A549 (cell line): ENCODE measurements around the gene TRAPPC2L. TPM values are rescaled to one million over a fixed set of nuclear protein-coding genes. Genes with fewer than 3 reads are reported as not detected.

Source experiments
- ATAC-seq, 2 experiments: fragments of 200-7000 bp in 1 of 2; fragments of >200 bp in 1 of 2; cut with Nextera tagmentation in 1 of 2; cut with Tn5 transposase in 1 of 2; 3 replicates each; pipeline versions ENCODE4 v1.8.0 to v1.9.1; 2018 to 2020; ENCODE audit warnings: mild to moderate bottlenecking in 1 of 2, moderate library complexity in 1 of 2
- CTCF ChIA-PET: fragments of 300-600 bp; sonication (Branson Sonifier 250); formaldehyde crosslinking; extraction: SDS; loops from one replicate; lab custom pipeline; 2021; ENCODE audit warnings: antibody characterized with exemption, inconsistent platforms; lab: Yijun Ruan, JAX
- POLR2A ChIA-PET: fragments of 350-600 bp; formaldehyde crosslinking; extraction: SDS; loops from one replicate; lab custom pipeline; 2021; ENCODE audit warnings: antibody characterized with exemption, inconsistent platforms; lab: Yijun Ruan, JAX
- DNase-seq, 2 experiments: peaks; one replicate each; pipeline versions ENCODE4 v3.0.0 to v3.0.0-alpha.2; 2011 to 2016; ENCODE audit warnings: low read depth in 1 of 2, low spot score in 1 of 2
- FAIRE-seq: peaks from 2 replicates; lab custom pipeline; 2011; peaks lifted over from hg19 to GRCh38; lab: Jason Lieb, UNC
- H3K27ac ChIP-seq, 2 experiments: fragments of >200 bp; sonication (Bioruptor Twin); formaldehyde crosslinking; 3 replicates each; pipeline ENCODE4 v1.5.1; 2016 to 2017
- H3K4me1 ChIP-seq: fragments of >200 bp; sonication (Bioruptor Twin); formaldehyde crosslinking; 3 replicates; pipeline ENCODE4 v1.6.1; 2016
- H3K4me2 ChIP-seq: fragments of >200 bp; sonication (Bioruptor Twin); formaldehyde crosslinking; 3 replicates; pipeline ENCODE4 v1.6.1; 2016
- H3K4me3 ChIP-seq: fragments of >200 bp; sonication (Bioruptor Twin); formaldehyde crosslinking; 3 replicates; pipeline ENCODE4 v1.5.1; 2016
- H3K9me3 ChIP-seq: fragments of >200 bp; sonication (Bioruptor Twin); formaldehyde crosslinking; 3 replicates; pipeline ENCODE4 v1.6.1; 2016
- CEBPB ChIP-seq, 2 experiments: fragments of >200 bp in 1 of 2; sonication (Bioruptor Twin) in 1 of 2; formaldehyde crosslinking in 1 of 2; IDR thresholded peaks; 2 replicates each; pipeline ENCODE4 v1.6.1; 2012 to 2016
- CHD2 ChIP-seq: fragments of 150-350 bp; IDR thresholded peaks from 2 replicates; pipeline ENCODE4 v1.6.1; 2014; ENCODE audit warnings: low read length; ENCODE audit not compliant: partially characterized antibody
- EHF ChIP-seq: fragments of 250-450 bp; sonication (Bioruptor Pico); IDR thresholded peaks from 2 replicates; pipeline ENCODE4 v1.5.0; 2020; ENCODE audit warnings: mild to moderate bottlenecking
- EHMT2 ChIP-seq: fragments of 200-600 bp; sonication (generic); IDR thresholded peaks from 2 replicates; pipeline ENCODE4 v1.6.1; 2016; ENCODE audit warnings: antibody characterized with exemption, low read depth, mild to moderate bottlenecking, moderate library complexity
- FOSL2 ChIP-seq, 2 experiments: fragments of 450-650 bp in 1 of 2; fragments of >200 bp in 1 of 2; sonication (Bioruptor Twin) in 1 of 2; formaldehyde crosslinking; IDR thresholded peaks; 2 replicates each; pipeline versions ENCODE4 v1.5.0 to v1.6.1; 2016 to 2020; ENCODE audit warnings: mild to moderate bottlenecking in 1 of 2, moderate library complexity in 1 of 2
- HEYL ChIP-seq: fragments of 250-450 bp; sonication (Bioruptor Pico); IDR thresholded peaks from 2 replicates; pipeline ENCODE4 v1.8.0; 2021; ENCODE audit warnings: mild to moderate bottlenecking, moderate library complexity
- HOXB13 ChIP-seq: fragments of 250-450 bp; sonication (Bioruptor Pico); IDR thresholded peaks from 2 replicates; pipeline ENCODE4 v1.5.0; 2020; ENCODE audit warnings: low read depth, mild to moderate bottlenecking, moderate library complexity
- HOXB5 ChIP-seq: fragments of 250-450 bp; sonication (Bioruptor Pico); IDR thresholded peaks from 2 replicates; pipeline ENCODE4 v1.5.0; 2020; ENCODE audit warnings: mild to moderate bottlenecking, moderate library complexity
- JUNB ChIP-seq: fragments of >200 bp; sonication (Bioruptor Twin); formaldehyde crosslinking; IDR thresholded peaks from 2 replicates; pipeline ENCODE4 v1.6.1; 2016
- KDM1A ChIP-seq: fragments of 200-600 bp; sonication (generic); IDR thresholded peaks from 2 replicates; pipeline ENCODE4 v1.6.1; 2016; ENCODE audit warnings: low read depth, mild to moderate bottlenecking
- MAFK ChIP-seq: fragments of 450-650 bp; IDR thresholded peaks from 2 replicates; pipeline ENCODE4 v1.6.1; 2014; ENCODE audit not compliant: partially characterized antibody
- MYC ChIP-seq: IDR thresholded peaks from 2 replicates; pipeline ENCODE4 v1.6.1; 2012; ENCODE audit warnings: mild to moderate bottlenecking, inconsistent platforms, low read length, improper control_type of control experiment, borderline replicate concordance
- NPAS2 ChIP-seq: fragments of 250-450 bp; sonication (Bioruptor Pico); IDR thresholded peaks from 2 replicates; pipeline ENCODE4 v1.8.0; 2022; ENCODE audit warnings: mild to moderate bottlenecking, moderate library complexity, borderline replicate concordance
- PHF8 ChIP-seq: fragments of 200-600 bp; sonication (generic); IDR thresholded peaks from 2 replicates; pipeline ENCODE4 v1.6.1; 2016; ENCODE audit warnings: low read depth, mild to moderate bottlenecking, antibody characterized with exemption, moderate library complexity, borderline replicate concordance
- POLR2AphosphoS2 ChIP-seq: conservative IDR thresholded peaks from 2 replicates; pipeline ENCODE4 v1.6.1; 2012; ENCODE audit warnings: low read length, improper control_type of control experiment, inconsistent platforms
- TFCP2L1 ChIP-seq: fragments of 250-450 bp; sonication (Bioruptor Pico); IDR thresholded peaks from 2 replicates; pipeline ENCODE4 v1.5.0; 2021; ENCODE audit warnings: mild to moderate bottlenecking
- TP53 ChIP-seq: fragments of 250-450 bp; sonication (Bioruptor Pico); IDR thresholded peaks from 2 replicates; pipeline ENCODE4 v1.5.0; 2021; ENCODE audit warnings: mild to moderate bottlenecking, moderate library complexity
- ZFP36 ChIP-seq: fragments of 450-650 bp; IDR thresholded peaks from 2 replicates; pipeline ENCODE4 v1.6.1; 2014; ENCODE audit warnings: borderline replicate concordance; ENCODE audit not compliant: partially characterized antibody
- ZNF302 ChIP-seq: fragments of 250-450 bp; sonication (Bioruptor Pico); IDR thresholded peaks from 2 replicates; pipeline ENCODE4 v1.9.0; 2021; ENCODE audit warnings: inconsistent platforms, mild to moderate bottlenecking, moderate library complexity
- ZSCAN20 ChIP-seq: fragments of 250-450 bp; sonication (Bioruptor Pico); IDR thresholded peaks from 2 replicates; pipeline ENCODE4 v1.8.0; 2022; ENCODE audit warnings: mild to moderate bottlenecking, moderate library complexity
- WGBS: methylation state at CpG from one replicate; pipeline ENCODE4 v1.1.6; 2017; ENCODE audit errors: missing lambda C conversion rate; 5-methylcytosine and 5-hydroxymethylcytosine counted together
- polyA plus RNA-seq, 4 experiments: library from polyadenylated mRNA; depleted of rRNA in 3 of 4; stranded (reverse); fragments of >200 nt; fragmentation: RNase III in 1 of 4; extraction: RNeasy Plus Mini Kit Qiagen cat#74134 plus additional on column Dnase treatment in 1 of 4; gene quantifications; 2 replicates in 3 of 4; 3 replicates in 1 of 4; pipeline ENCODE4 v1.2.3, GENCODE V29; 2011 to 2017
- TF ChIP-seq, protein P1 (sequence below): IDR thresholded peaks from 2 replicates; pipeline ENCODE4 v1.6.1; 2012; ENCODE audit warnings: low read depth, borderline replicate concordance
- TF ChIP-seq, protein P2 (sequence below): fragments of >200 bp; sonication (Bioruptor Twin); formaldehyde crosslinking; IDR thresholded peaks from 2 replicates; pipeline ENCODE4 v1.6.1; 2016
- TF ChIP-seq, protein P3 (sequence below): fragments of 250-450 bp; sonication (Bioruptor Pico); IDR thresholded peaks from 2 replicates; pipeline ENCODE4 v1.5.0; 2021; ENCODE audit warnings: mild to moderate bottlenecking, moderate library complexity, borderline replicate concordance
- TF ChIP-seq, protein P4 (sequence below): IDR thresholded peaks from 2 replicates; pipeline ENCODE4 v1.6.1; 2012
- TF ChIP-seq, protein P5 (sequence below): fragments of >200 bp; sonication (Bioruptor Twin); formaldehyde crosslinking; IDR thresholded peaks from 3 replicates; pipeline ENCODE4 v1.5.1; 2016

TRAPPC2L gene
- polyA plus RNA-seq, 2 of the 4 experiments (the other 2 are of a cell fraction) = 70.3 to 80.2 TPM

DNA sequence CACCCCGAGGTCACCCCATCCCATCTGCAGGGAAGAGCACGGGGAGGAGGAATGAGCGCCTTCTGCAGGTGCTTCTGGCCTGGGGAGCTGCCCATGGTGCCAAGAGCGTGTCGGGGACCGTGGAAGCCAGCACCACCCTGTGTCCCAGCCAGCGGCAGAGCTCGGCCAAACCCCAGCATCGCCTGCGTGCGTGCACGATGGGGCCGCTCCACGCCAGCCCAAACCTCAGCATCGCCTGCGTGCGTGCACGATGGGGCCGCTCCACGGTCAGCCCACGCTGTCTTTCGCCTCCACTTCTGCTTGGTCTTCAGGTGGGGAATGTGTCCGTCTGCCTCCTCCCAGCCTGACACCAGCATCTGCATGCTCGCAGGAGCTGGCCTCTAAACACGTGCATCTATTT, 14.1 kb upstream of the TRAPPC2L start:
- Histone ChIP-seq H3K4me2 (no peak overlapping the region), H3K4me1 (no peaks in the 10 kb centered on the region), H3K9me3 (no peaks in the 10 kb centered on the region), H3K4me3 (no peak overlapping the region), H3K27ac (no peak overlapping the region)
- 96% methylated on average over 25 of the region's 25 CpGs for WGBS
- ChIA-PET CTCF (interaction anchor here (0.6 to 1.1 kb wide), 3 partner anchors 17 to 106 kb away, joined by 3 to 5 read pairs (median 3); no protein-coding TSS in a partner anchor), POLR2A (no interaction called here)
- ATAC-seq = no peak
- no peak for TF ChIP-seq KDM1A
- TF ChIP-seq, protein P1, sequence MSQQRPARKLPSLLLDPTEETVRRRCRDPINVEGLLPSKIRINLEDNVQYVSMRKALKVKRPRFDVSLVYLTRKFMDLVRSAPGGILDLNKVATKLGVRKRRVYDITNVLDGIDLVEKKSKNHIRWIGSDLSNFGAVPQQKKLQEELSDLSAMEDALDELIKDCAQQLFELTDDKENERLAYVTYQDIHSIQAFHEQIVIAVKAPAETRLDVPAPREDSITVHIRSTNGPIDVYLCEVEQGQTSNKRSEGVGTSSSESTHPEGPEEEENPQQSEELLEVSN = no peak
- no peak for TF ChIP-seq JUNB
- no peak for TF ChIP-seq HEYL
- TF ChIP-seq, protein P2, sequence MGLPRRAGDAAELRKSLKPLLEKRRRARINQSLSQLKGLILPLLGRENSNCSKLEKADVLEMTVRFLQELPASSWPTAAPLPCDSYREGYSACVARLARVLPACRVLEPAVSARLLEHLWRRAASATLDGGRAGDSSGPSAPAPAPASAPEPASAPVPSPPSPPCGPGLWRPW = no peak
- no peak for DNase-seq
- FAIRE-seq = no peak

DNA sequence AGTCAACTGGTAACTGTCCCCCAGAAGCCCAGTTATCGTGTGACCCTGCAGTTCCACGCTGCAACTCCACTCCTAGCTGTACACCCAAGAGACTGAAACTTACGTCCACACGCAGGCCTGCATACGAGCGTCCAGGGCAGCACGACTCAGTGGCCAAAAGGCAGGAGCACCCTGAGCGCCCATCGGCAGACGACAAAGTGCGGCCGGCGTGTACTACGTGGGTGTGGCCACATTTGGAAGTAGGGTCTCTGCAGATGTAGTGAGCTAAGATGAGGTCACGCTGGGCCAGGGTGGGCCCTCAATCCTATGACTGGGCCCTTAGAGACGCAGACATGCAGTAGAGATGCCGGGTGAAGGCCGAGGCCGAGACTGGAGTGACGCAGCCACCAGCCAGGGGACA, 13.7 kb upstream of the TRAPPC2L start:
- H3K4me1 ChIP-seq = no peaks in the 10 kb centered on the region
- no peak for FAIRE-seq
- POLR2A ChIA-PET = no interaction called here
- ATAC-seq = no peak
- no peak overlapping the region for H3K4me3 ChIP-seq
- no peak overlapping the region for H3K4me2 ChIP-seq
- TF ChIP-seq, protein P1 = no peak
- TF ChIP-seq TP53 (CRISPR knock-in tag) = no peak
- TF ChIP-seq CHD2 = no peak
- TF ChIP-seq ZSCAN20 = no peak
- no peak for TF ChIP-seq FOSL2 (IDR thresholded peaks at IDR 0.05)
- TF ChIP-seq FOSL2 (CRISPR knock-in tag; IDR thresholded peaks at IDR 0.05) = no peak
- TF ChIP-seq ZNF302 (CRISPR knock-in tag) = no peak
- no peak for TF ChIP-seq PHF8
- TF ChIP-seq HEYL = no peak
- no peak for TF ChIP-seq TFCP2L1
- no peak for TF ChIP-seq NPAS2 (CRISPR knock-in tag)
- 88% methylated on average over 20 of the region's 20 CpGs for WGBS
- CTCF ChIA-PET = interaction anchor here (0.6 to 1.1 kb wide), 3 partner anchors 17 to 106 kb away, joined by 3 to 5 read pairs (median 3); no protein-coding TSS in a partner anchor
- no peaks in the 10 kb centered on the region for H3K9me3 ChIP-seq
- no peak overlapping the region for H3K27ac ChIP-seq
- no peak for DNase-seq

- ChIA-PET POLR2A (no interaction called here), CTCF (no interaction called here)
- H3K27ac ChIP-seq = no peak overlapping the region
- TF ChIP-seq ZNF302 (CRISPR knock-in tag) (no peak), CEBPB (IDR thresholded peaks at IDR 0.05) (no peak), POLR2AphosphoS2 (no peak), ZFP36 (no peak), EHF (no peak), MAFK (no peak), HOXB5 (CRISPR knock-in tag) (no peak), MYC (no peak), HOXB13 (CRISPR knock-in tag) (no peak), EHMT2 (no peak)
- TF ChIP-seq, protein P3, sequence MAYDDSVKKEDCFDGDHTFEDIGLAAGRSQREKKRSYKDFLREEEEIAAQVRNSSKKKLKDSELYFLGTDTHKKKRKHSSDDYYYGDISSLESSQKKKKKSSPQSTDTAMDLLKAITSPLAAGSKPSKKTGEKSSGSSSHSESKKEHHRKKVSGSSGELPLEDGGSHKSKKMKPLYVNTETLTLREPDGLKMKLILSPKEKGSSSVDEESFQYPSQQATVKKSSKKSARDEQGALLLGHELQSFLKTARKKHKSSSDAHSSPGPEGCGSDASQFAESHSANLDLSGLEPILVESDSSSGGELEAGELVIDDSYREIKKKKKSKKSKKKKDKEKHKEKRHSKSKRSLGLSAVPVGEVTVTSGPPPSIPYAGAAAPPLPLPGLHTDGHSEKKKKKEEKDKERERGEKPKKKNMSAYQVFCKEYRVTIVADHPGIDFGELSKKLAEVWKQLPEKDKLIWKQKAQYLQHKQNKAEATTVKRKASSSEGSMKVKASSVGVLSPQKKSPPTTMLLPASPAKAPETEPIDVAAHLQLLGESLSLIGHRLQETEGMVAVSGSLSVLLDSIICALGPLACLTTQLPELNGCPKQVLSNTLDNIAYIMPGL (CRISPR knock-in tag) = no peak
- TF ChIP-seq, protein P4, sequence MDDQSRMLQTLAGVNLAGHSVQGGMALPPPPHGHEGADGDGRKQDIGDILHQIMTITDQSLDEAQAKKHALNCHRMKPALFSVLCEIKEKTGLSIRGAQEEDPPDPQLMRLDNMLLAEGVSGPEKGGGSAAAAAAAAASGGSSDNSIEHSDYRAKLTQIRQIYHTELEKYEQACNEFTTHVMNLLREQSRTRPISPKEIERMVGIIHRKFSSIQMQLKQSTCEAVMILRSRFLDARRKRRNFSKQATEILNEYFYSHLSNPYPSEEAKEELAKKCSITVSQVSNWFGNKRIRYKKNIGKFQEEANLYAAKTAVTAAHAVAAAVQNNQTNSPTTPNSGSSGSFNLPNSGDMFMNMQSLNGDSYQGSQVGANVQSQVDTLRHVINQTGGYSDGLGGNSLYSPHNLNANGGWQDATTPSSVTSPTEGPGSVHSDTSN = no peak
- TF ChIP-seq, protein P5, sequence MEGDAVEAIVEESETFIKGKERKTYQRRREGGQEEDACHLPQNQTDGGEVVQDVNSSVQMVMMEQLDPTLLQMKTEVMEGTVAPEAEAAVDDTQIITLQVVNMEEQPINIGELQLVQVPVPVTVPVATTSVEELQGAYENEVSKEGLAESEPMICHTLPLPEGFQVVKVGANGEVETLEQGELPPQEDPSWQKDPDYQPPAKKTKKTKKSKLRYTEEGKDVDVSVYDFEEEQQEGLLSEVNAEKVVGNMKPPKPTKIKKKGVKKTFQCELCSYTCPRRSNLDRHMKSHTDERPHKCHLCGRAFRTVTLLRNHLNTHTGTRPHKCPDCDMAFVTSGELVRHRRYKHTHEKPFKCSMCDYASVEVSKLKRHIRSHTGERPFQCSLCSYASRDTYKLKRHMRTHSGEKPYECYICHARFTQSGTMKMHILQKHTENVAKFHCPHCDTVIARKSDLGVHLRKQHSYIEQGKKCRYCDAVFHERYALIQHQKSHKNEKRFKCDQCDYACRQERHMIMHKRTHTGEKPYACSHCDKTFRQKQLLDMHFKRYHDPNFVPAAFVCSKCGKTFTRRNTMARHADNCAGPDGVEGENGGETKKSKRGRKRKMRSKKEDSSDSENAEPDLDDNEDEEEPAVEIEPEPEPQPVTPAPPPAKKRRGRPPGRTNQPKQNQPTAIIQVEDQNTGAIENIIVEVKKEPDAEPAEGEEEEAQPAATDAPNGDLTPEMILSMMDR = no peak
- ATAC-seq (peak; percentile 52 to 66; a peak in 4 of 6 replicates), FAIRE-seq (no peak), DNase-seq (peak in 1 of 2 experiments; percentile 25)
- H3K4me2 ChIP-seq = no peak overlapping the region
- no peaks in the 10 kb centered on the region for H3K9me3 ChIP-seq
- WGBS = 84% methylated on average over 11 of the region's 11 CpGs
- no peaks in the 10 kb centered on the region for H3K4me1 ChIP-seq
- H3K4me3 ChIP-seq = no peak overlapping the region
Measured at GRCh38 chr16:88844419-88845036, 12.4 kb upstream of the TRAPPC2L start.
